Middle frontal gyrus (tissue), 1 donor: ENCODE measurements around the gene MAPK8.
"Not testable (repeated sequence)": the region's sequence is repeated elsewhere in the genome, so short reads cannot be mapped to it uniquely, and the experiment has no call there.

ENCODE experiments used
- DNase-seq: peaks from one replicate; pipeline ENCODE4 v3.0.0-alpha.2; 2015; ENCODE audit warnings: low spot score; ENCODE audit errors: extremely low spot score

The MAPK8 gene

DNA sequence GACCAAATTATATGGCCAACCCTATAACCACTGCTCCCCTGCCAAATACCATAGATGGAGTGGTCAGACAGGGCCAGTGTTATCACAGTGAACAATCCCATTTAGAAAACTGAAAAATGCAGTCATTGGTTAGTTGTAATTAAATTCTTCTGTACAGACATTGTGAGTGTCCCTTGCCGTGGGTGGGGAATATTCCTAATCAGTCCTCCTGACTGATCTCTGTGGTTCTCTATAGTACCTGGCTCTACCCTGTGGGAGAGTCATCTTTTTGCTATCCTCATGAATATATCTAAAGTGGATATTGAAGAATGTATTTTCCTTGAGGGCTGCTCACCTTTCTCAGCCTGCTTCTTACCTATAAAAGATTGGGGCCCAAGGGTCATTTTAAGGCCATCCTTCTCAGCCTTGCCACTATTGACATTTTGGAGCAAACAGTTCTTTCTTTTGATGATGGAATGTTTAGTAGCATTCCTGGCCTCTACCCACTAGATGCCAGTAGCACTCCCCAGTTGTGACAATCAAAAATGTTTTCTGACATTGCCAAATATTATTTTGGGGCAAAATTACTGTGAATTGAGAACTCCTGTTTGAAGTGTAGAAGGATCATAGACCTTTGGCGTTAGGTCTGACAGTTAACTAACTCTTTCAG lies 110.2 kb downstream of the MAPK8 start:
- DNase-seq: no peak

DNA sequence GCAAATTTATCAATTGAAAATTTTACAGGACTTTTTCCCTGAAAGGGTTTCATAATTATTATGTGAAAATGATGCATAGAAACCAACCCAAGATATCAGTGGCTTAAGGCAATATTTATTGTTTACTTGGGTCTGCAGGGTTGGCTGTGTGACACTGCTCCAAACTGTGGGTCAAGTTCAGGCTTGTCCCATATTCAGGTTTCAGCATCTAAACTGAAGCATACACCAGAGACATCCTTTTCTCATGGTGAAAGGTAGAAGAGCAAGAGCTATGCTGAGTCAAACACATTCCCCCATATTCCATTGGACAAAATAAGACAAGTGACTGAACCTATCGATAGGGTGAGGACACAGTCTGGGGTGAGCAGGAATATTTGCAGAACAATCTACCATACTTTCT lies 110.9 kb downstream of the MAPK8 start:
- DNase-seq: no peak

DNA sequence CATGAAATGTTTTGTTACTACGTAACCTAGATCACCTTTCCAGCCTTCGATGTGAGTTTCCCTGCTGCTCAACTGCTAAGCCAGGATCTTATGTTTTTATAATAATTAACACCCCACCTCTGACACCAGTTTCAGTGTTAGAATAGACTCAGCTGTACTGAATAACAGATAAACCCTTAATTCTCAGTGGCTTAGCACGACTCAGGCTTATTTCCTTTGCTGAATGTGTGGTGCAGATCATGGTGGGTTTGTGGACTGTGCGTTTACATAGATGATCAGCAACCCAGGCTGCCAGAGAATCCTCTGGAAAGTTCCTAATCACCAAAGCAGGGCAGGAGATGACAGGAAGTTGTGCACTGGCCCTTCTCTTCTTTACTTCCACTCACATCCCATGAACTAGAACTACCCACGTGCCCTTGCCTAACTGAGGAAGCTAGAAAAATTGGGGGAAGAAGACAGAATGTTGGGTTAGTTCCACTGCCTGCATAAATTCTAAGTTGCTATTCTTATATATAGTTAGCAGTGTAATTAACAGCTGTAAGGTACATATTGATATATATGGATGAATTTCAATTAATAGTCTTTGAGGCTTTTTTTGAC lies 111.8 kb downstream of the MAPK8 start:
- DNase-seq: no peak

DNA sequence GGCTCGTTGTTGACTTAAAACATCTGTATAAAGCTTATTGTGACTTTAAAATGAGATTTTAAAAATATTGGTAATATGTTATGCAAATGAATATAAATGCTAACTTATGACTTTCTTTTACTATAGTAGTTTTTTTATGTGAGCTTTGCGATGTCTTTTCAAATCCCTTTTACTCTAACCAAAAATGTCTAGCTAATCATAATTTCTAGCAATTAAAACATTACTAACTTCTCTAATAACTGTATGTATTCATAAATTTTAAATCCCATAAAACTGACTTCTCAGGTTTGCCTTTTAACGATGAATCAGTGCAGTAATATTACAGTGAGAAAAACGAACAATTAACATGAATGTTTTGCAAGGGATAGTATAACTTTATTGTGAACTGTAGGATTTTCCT lies 113.2 kb downstream of the MAPK8 start:
- no peak for DNase-seq

DNA sequence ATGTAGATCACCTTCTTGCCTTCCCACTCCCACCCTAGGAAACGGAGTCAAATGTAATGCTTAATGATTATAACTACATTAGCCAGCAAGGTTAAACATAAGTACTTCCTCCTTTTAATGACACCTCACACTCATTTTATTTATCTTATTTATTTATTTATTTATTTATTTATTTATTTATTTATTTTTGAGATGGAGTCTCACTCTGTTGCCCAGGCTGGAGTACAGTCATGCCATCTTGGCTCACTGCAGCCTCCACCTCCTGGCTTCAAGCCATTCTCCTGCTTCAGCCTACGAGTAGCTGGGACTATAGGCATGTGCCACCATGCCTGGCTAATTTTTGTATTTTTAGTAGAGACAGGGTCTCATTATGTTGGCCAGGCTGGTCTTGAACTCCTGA lies 115.4 kb downstream of the MAPK8 start:
- not testable (repeated sequence) for DNase-seq

DNA sequence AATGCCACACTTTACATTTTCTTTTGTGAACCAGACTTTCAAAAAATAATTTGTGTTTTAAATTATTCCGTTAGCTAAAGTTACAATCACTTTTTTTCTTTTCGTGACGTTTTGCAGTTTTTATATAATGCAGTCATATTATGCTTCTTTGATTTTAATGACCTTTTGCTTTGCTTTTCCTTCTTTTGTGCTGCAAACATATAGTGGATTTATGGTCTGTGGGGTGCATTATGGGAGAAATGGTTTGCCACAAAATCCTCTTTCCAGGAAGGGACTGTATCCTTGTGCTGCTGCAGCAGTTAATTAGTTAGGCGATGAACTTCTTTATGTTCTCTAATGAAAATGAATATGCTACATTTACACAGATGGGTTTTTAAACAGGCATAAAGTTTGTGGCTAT lies 117.4 kb downstream of the MAPK8 start:
- DNase-seq: no peak

DNA sequence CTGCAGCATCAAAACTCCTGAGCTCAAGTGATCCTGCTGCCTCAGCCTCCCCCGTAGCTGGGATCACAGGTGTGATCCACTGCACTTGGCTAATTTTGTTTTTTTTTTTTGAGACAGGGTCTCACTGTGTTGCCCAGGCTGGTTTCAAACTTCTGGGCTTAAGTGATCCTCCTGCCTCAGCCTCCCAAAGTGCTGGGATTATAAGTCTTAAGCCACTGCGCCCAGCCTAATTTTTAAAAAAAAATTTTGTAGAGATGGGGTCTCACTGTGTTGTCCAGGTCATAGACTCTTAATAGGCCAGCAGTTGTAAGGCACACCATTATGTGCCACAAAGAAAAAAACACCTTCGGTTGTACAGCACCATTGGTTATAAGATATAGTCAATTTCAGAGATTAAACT lies 122.4 kb downstream of the MAPK8 start:
- no peak for DNase-seq

DNA sequence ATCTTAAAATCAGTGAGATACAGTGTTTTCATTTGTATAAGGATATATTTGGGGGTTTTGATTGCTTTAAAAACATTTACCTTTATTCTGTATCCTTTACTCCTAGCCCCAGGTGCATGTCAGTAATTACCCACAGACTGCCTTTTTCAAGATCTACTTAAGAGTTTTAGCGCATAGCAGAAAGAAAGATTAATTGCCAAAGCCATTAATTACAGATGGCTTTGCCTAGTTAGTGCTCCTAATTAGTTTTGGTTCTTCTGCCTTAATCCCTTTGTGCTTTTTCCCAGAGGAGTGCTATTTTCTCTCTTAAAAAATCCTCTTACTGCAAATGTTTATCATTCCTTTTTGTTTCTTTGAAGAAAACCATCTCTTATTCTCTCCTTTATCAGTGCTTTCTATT lies 122.8 kb downstream of the MAPK8 start:
- no peak for DNase-seq

DNA sequence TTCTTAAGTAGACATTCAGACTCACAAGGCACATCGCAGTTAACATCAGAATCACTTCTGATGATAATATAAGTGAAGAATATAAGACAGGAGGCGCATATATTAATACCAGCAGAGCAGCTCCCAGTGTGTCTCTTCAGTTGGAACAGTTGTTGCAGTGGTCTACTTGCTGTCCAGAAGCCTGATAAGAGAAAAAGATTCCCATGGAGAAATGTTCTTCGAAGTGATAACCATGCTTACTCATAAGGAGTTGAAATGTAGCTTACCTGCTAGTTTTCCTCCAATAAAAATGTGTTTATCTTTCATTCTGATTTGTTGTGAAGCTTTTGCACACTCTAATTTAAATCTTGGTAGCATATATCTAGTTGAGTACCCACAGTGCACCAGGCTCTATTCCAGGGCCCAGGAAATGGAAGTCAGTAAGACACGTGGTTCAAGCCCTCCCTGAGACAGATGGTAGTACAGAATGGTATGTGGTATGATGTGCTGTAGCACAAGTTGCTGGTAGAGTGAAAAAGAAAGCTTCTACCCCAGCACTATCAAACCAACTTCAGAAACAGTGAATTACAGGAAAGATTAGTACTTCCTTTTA lies 124.0 kb downstream of the MAPK8 start:
- no peak for DNase-seq

DNA sequence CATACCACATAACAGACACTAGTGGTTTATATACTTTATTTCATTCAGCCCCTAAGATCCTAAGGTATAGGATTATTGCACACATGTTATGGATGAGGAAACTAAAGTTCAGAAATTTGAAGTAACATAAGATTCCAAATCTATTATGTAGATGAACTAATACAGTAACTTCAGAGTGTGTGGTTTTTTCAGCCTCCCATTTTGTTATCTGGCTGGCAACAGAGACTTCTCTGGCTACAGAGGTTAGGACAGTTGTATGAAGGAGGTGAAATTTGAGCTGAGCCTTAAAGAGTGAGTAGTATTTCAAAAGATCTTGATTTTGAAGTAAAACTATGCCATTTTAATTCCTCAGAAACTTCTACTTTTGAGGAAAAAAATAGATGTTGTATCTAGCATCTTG lies 125.4 kb downstream of the MAPK8 start:
- no peak for DNase-seq

DNA sequence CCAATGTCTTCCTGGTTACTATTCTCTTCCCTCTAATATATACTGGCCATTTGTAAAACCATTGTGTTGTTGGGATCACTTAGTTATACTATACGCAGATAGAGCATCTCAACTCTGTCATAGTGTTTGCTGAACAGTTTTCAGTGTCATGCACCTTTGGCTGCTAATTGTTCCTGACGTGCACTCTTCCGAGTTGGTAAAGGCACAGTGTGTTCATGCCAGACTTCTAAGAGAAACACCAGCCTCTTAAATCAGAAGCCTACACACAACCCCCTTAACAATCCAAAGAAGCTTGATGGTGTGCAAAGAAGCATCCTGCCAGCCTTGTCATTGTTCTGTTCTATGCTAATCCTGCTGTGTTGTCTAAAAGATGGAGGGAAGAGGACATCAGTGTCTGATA lies 131.1 kb downstream of the MAPK8 start:
- DNase-seq: no peak

DNA sequence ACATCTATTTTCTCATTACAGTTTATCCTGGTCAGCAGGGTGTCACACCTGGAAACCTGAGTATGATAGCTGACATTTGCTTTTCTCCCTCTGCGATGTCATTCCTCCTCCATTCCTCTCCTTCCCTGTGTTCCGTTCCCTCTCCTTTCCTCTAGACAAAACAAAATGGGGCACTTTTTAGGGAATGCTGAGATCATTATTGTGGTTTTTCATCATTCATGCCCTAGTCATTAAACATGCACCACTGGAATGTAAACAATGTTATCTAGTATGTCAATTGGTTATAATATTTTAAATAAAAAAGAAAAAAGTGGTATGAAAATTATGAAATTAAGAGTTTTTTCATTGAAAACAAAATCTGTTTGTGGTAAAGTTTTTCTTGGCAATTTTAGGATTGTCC lies 132.6 kb downstream of the MAPK8 start:
- DNase-seq: no peak

DNA sequence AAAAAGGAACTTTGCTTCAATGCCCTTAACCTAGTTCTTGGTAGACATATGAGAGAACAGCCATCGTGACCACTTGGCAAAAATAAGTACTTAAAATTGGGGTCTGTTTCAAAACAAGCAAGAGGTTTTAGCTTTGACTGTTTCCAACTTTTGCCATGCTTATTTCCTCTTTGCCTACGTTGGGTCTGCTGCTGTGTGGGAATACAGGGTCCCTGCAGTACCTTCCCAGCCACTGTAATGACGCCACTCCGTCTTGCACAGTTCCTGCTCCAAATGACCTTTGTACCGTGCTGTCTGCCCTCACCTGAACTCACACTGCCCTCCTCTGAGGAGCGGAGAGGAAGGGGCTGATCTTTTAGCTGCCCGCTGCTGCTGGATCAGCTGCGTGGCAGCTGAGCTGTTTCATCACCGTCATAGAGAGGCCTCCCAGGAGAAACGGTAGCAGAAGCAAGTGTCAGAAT lies 133.1 kb downstream of the MAPK8 start:
- no peak for DNase-seq

DNA sequence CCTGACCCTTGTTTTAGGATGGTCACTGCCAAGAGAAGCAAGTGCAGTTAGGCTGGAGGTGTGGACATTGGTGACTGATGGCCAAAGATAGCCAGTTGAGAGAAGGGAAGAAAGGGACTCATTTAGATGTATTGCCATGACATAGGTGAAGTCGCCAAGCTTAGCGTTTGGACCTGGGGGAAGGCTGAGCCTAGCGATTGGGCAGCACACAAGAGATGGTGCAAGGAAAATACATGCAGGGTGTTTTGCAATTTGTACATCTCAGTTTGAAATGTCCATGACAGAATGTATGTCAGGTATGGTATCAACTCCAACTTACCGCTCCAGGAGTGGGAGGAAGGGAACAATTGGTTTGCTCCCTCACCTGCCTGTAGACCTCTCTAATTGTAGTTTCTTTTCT lies 134.3 kb downstream of the MAPK8 start:
- DNase-seq: no peak

DNA sequence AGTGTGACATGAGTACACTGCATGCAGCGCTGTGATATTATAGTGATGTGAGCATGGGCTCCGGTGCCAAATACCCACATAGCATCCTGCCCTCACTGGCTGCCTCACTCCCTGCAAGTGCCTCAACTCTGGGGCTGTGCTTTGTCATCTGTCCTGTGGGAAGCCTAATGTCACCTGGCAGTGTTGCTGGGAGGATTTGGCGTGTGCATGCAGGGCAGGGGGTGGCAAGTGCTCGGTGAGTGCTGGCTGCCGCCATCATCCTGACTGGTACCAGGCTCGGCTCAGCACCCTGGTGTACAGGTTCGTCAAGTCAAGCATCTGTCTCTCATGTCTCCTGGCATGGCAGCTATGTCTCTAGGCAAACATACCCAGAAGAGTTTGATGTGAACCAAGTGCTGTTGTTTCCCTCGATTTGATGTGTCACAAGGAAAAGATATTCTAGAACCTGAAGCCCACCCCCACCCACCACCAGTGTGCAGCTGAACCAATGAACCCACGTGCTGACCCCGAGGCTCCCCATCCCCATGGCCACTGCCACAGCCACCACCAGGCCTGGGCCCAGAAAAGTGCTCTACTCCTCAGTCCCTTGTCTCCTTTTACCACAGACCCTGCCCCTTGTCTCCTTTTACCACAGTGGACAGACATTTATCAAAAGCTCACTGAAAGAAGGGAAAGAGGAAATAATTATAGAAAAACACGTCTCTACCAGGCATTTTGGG lies 135.8 kb downstream of the MAPK8 start:
- DNase-seq: no peak

DNA sequence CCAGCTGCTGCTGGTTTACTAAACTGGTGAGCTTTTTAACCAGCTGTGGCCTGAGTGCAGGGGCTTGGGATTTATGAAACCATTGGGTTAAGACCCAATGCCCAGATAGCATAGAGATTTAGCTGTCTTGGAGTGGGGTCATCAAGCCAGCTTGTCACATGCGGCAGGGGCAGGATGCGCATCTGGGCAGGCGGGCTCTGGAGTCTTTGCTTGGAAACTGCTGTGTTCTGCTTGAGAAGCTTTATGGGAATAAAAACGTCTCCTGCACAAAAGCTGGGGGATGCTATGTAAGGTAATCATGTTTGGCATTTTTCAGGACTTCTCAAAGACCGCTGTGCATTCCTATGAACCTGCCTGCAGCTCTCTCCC lies 136.3 kb downstream of the MAPK8 start:
- DNase-seq: no peak

DNA sequence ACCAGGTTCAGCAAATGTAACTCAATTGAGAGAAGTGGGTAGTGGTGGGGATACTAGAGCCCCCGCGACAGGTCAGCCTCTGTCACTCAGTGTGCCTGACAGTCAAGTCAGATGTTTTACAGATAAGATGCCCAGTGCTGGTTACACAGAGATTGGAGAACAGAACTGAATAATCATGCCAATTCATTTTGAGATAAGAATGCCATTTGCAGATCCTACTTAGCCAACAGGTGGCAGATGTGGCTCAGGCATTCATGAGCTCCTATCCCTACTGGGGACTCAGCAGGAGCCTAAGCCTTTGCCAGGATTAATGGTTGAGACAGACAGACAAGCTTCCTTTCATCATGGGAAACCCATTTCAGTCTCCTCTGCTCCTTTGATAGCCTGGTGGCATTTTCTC lies 137.8 kb downstream of the MAPK8 start:
- no peak for DNase-seq

DNA sequence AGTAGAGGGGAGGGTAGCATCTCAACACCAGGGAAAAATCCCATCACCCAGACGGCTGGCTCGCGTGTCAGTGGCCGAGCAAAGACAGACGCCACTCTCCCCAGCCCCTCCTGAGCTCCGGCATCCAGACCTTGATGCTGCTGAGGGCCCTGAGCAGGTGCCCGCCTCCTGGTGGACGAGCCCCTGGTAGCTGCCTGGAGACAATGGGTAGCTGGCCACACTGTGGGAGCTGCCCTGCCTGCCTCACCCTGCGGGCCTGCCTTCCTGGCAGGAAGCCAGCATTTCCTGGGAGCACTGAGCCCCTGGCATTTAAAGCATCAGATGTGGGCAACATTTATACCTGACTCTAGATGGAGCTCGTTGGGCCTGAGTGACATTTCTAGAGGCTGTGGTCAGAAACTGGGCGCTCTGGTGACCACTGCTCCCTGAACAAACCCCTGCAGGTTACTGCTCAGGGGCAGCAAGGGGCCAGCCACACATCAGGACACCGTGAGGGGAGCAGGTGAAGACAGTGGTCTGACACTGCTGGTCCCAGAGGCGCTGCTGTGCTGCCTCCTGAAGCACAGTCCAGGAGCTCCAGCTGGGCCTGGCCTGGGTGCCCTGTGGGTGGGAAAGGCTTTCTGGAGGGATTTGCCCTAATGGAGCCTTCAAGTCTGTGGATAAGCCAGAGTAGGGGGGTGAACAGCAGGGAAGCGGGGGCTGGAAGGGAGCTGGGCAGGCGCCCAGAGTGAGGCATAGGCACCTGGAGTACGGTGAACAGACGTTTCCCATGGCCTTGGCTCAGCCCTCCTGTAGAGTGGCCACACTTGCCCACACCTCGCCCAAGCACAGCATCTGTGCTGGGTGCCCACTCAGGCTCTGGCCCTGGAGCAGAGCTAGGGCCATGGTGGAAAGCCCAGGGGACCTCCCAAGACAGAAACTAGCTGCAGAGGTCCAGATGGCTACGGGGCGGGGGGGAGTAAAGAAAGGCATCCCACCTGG lies 138.7 kb downstream of the MAPK8 start:
- no peak for DNase-seq

DNA sequence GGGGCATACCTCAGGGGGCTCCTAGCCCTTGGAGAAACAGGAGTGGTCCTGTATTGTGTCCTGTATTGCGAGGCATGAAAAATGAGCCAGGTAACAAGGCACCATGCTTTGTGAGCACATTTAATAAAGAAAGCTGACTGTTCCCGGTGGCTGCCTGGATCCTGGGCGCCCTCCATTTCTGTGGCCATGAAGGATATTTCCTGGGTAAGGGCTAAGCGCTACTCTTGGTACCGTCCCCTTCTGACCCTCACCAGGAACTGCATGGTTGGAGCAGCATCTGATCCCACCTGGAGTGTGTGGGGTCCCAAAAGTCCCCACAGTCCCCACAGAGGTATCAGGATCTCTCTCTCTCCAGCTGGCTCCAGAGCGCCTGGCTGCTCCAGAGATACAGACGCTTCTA lies 139.5 kb downstream of the MAPK8 start:
- DNase-seq: no peak

DNA sequence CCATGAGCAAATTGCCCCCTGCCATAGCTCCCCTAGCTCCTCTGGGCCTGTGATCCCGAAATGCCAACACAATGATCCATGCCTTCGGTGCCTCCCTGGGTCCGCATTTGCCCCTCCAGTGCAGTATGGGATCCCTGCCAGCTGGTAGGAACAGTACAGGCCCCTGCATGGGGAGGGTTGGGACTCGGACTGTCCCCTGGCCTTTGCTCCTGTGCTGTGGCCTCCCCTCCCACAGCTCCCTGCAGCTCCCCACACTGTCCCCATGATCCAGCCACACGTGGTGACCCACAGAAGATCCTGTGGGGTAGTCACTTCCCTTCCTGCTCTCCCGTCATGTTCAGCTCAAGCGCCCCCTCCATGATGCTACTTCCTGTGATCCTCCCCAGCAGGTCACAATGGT lies 140.3 kb downstream of the MAPK8 start:
- DNase-seq: no peak
